Activated T-cell treated with anti-CD3 and anti-CD28 coated beads, Interleukin-2, amount 50 U/mL, for 24 hours (primary cell): Measurements from ENCODE around the gene SOX18.

ENCODE experiments used
- DNase-seq: peaks from one replicate; pipeline ENCODE4 v3.0.0-alpha.2; 2020
- H3K27ac Mint-ChIP-seq: 2 replicates; pipeline ENCODE4 v1.8.0; 2020; ENCODE audit warnings: mild to moderate bottlenecking, mixed read lengths
- H3K27me3 Mint-ChIP-seq: 2 replicates; pipeline ENCODE4 v1.8.0; 2020; ENCODE audit warnings: mixed read lengths
- H3K36me3 Mint-ChIP-seq: 2 replicates; pipeline ENCODE4 v1.8.0; 2020; ENCODE audit warnings: low read depth, mixed read lengths
- H3K4me1 Mint-ChIP-seq: 2 replicates; pipeline ENCODE4 v1.8.0; 2020; ENCODE audit warnings: low read depth, mixed read lengths
- H3K4me3 Mint-ChIP-seq: 2 replicates; pipeline ENCODE4 v1.8.0; 2020; ENCODE audit warnings: mild to moderate bottlenecking, moderate library complexity, mixed read lengths
- H3K9me3 Mint-ChIP-seq: 2 replicates; pipeline ENCODE4 v1.8.0; 2020; ENCODE audit warnings: mixed read lengths

SOX18 gene

DNA sequence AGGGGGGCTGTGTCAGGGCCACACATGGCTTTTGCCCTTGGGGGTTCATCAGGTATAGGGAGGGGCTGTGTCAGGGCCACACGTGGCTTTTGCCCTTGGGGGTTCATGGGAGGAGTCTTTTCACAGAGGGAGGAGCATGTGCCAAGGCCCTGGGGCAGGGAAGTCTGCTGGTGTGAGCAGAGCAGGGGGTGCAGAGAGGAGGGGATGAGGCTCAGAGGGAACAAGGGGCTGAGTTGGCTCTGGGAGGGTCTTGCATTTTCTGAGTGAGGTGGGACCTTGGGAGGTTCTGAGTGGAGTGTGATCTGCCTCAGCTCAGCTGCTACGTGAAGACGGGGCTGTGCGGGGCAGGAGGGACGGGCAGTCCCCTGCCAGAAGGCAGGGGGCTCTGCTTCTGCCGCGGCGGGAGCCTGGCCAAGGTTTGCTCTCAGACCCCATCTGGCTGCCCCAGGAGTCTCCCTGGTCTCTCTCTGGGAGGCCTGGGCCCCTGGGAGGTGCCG, 6.0 kb upstream of the SOX18 start:
- Mint-ChIP-seq H3K36me3 (no peaks in the 10 kb centered on the region), H3K4me1 (peaks cover 17% of the 10 kb centered on the region), H3K27me3 (peaks cover 33% of the 10 kb centered on the region), H3K27ac (no peak overlapping the region), H3K4me3 (no peak overlapping the region), H3K9me3 (no peaks in the 10 kb centered on the region)
- DNase-seq, result no peak

DNA sequence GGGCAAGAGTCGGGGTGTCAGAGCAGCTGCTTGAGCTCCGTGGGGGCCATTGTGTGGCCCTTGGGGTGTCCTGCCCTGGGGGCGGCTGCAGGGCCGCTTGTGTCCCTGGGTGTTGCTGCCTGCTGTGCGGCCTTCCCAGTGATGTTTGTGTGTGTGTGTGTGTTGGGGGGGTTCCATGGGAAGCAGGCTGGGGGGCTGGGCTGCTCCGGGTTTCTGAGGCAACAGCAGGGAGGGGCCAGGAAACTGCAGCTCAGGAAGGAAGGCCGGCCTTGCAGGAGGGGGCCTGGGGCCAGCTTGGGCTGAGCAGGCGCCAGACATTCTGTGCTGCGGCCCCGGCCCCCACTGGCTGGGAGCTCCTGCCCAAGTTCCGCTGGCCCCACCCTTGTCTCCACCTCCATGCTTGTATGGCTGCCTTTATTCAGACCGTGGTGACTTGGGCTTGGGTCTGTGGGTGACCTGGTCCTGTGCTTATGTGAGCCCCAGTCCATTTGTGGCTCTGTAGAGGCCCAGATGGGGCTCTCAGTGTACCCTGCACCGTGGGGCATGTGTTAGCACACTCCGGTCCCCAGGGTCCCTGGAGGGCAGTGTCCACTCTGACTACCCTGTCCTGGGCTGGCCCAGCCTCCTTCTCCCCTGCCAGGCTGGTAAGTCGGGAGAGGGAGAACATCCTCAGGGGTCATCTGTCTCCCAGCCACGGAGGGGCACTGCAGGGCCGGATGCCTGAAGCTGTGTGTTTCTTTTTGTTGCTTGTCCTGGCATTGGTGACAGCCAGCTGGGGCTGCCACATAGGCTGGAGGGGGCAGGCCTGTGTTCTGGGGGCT, 4.6 kb upstream of the SOX18 start:
- DNase-seq, result no peak
- H3K4me1 Mint-ChIP-seq, result peaks cover 16% of the 10 kb centered on the region
- H3K4me3 Mint-ChIP-seq, result no peak overlapping the region
- peaks cover 40% of the 10 kb centered on the region for H3K27me3 Mint-ChIP-seq
- H3K27ac Mint-ChIP-seq, result no peak overlapping the region
- no peaks in the 10 kb centered on the region for H3K9me3 Mint-ChIP-seq
- H3K36me3 Mint-ChIP-seq, result no peaks in the 10 kb centered on the region

DNA sequence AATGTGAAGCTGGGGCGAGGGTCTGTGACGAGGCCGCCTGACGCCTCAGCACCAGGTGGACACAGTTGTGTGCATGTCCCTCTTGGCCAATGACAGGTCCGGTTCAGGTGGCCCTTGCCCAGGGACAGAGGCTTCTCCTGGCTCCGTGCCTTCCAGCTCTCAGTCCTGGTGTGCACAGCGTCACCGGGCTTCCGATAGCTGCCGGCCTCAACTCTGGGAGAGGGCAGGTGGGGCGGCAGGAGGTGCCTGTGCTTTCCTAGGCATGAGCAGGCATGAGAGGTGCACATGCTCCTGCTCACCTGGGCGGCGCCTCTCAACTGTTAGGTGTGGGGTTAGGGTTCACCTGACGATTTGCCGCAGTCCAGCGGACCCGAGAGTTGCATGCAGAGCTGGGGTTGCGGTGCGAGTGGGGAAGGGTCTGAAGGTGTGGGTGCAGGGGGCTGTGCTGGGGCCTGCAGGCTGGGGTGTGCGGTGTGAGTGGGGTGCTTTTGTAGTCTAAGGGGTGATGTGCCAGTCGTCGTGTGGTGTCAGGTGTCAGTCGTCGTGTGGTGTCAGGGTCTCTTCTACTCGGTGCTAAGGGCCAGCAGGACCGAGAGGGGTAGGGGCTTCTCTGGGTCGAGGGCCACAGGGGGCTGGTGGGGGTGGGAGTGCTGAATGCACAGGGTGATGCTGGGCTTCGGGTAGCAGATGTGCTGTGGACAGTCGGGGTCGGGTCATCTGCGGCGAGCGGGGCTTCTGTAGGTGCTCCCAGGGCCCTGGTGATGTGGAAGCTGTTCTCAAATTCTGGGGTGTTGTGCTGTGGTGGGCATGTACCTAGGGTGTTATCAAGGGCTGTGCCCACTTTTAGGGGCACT, 3.8 kb upstream of the SOX18 start:
- Mint-ChIP-seq H3K4me1 (peaks cover 12% of the 10 kb centered on the region), H3K27me3 (peaks cover 42% of the 10 kb centered on the region), H3K27ac (no peak overlapping the region), H3K36me3 (no peaks in the 10 kb centered on the region), H3K4me3 (no peak overlapping the region), H3K9me3 (no peaks in the 10 kb centered on the region)
- no peak for DNase-seq

DNA sequence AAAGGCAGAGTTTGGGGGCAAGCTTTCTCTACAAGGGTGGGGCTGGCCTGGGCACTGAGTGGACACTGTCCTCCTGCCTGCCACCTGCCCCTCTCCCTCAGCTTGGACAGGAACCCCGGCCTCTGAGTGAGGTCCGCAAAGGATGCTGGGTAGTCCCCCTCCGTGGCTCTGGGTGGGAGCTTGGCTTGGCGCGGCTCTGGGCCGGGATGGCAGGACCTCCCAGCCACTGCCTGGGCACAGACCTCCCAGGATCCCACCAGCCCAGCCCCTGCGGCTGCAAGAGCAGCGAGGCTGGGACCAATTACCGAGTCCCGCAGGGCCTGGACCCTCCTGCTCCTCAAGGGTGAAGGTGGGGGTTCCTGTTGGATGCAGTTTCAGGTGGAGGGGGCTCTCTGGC, 2.9 kb upstream of the SOX18 start:
- Mint-ChIP-seq H3K27me3 (peaks cover 50% of the 10 kb centered on the region), H3K4me3 (no peak overlapping the region), H3K4me1 (peaks cover 6% of the 10 kb centered on the region), H3K27ac (no peak overlapping the region), H3K9me3 (no peaks in the 10 kb centered on the region), H3K36me3 (no peaks in the 10 kb centered on the region)
- DNase-seq, result no peak

DNA sequence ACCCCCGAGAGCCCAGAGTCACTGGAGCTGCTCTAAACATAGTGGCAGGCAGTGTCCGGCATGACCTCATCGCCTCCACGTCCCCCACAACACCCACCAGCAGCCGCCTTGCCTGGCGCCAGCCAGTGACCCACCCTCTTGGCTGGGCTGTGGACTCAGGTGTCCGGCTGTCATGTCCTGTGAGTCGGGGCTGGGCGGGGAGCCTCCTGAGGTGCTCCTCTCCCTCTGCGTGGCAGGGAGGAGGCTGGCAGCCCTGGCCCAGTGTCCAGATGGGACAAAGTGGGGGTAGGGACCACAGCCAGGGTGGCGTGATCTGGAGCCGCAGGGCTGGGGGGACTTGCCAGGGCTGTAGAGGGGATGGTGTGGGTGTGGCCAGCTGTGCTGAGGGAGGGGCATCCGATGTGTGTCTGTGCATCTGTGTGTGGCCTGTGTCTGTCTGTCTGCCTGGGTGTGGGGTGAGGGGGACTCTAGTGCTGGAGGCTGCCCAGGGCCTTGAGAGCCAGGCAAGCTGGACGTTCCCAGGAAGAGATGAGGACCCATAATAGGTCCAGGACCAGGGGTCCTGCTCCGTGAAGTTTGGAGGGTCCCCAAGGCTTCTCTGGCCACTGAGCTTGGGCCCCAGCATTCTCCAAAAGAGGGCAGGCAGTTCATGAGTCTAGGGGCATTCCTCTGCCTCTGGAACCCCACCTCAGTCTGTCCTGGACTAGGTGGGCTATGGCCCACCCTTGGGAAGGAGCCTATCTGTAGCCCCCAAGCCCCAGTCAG, 2.3 kb upstream of the SOX18 start:
- DNase-seq, result no peak
- Mint-ChIP-seq H3K4me1 (peaks cover 3% of the 10 kb centered on the region), H3K36me3 (no peaks in the 10 kb centered on the region), H3K27me3 (peaks cover 56% of the 10 kb centered on the region), H3K27ac (no peak overlapping the region), H3K4me3 (no peak overlapping the region), H3K9me3 (no peaks in the 10 kb centered on the region)

DNA sequence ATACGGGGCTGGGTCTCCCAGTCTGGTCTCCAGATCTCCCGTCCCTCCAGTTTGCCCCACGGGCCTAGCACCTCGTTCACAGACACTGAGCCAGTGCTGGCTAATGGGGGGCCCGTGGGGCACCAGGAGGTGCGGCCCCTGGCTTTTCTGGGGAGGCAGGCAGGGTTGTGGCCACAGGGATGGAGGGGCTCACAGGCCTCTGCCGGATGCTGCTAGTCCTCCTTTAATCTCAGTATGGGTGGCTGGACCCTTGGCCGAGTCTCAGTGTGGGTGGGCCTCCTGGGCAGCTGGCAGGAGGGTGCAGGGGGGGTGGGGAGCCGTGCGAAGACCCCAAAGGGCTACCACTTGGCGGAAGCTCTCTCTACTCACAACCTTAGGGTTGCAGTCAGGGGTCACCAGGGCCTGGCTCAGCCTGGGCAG, 1.6 kb upstream of the SOX18 start:
- Mint-ChIP-seq H3K4me3 (no peak overlapping the region), H3K36me3 (no peaks in the 10 kb centered on the region), H3K4me1 (peaks cover 5% of the 10 kb centered on the region), H3K9me3 (no peaks in the 10 kb centered on the region), H3K27me3 (peaks cover 63% of the 10 kb centered on the region), H3K27ac (no peak overlapping the region)
- DNase-seq, result no peak

DNA sequence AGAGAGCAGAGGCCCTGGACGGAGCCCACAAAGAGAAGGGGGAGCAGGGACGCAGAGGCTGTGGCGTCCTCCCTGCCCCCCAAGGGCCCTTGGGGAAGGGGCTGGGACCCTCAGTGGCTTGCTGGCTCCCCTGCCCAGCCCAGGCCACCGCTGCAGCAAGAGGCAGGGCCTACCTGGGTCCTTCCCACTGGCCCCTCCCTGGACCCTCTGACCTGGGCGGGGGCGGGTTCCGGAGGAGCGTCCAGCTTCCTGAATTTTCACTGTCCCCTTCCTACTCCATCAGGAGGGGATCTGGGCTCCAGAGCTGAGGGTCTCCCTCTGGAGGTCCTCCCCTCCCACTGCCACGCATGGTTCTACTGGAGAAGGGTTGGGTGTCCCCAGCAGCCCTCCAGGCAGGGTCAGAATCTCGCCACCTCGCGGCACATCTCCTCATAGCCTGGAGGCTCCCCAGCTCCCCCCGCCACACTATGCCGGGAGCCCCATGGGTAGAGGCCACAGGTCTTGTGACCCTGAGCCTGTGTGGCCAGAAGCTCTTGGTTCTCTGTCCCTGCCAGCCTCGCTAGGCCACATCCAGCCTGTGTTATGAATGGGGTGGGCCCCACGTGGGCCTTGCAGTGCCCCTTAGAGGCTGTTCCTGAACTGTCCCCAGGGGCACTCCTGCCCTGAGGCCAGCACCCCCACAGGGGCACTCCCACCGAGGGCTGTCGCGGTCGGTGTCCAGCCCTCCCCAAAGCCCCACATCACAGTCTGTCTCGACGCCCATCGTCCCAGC, 1.0 kb upstream of the SOX18 start:
- Mint-ChIP-seq H3K4me3 (no peak overlapping the region), H3K9me3 (no peaks in the 10 kb centered on the region), H3K4me1 (peaks cover 7% of the 10 kb centered on the region), H3K27ac (no peak overlapping the region), H3K36me3 (no peaks in the 10 kb centered on the region), H3K27me3 (peaks cover 68% of the 10 kb centered on the region)
- no peak for DNase-seq

DNA sequence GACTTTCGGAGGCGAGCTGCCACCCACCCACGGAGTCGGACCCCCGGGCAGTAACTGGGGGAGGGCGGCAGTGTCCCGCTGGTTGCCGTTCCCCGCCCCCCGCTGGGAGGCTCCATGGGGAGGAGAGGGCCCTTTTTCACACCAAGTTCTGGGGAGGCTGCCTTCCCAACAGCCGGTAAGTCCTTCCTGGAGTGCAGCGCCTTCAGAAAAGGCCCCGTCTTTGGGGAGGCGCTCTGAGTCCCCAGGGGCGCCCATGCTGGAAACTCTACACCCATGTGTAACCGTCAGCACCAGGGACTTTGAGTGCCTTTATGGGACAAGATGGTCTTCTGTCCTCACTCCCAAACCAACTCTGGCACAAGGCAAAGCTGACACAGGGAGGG, 430 bp upstream of the SOX18 start:
- Mint-ChIP-seq H3K27ac (no peak overlapping the region), H3K9me3 (no peaks in the 10 kb centered on the region), H3K36me3 (no peaks in the 10 kb centered on the region), H3K27me3 (peaks cover 66% of the 10 kb centered on the region), H3K4me3 (peak overlapping the region; percentile 25), H3K4me1 (peaks cover 7% of the 10 kb centered on the region)
- DNase-seq, result no peak

DNA sequence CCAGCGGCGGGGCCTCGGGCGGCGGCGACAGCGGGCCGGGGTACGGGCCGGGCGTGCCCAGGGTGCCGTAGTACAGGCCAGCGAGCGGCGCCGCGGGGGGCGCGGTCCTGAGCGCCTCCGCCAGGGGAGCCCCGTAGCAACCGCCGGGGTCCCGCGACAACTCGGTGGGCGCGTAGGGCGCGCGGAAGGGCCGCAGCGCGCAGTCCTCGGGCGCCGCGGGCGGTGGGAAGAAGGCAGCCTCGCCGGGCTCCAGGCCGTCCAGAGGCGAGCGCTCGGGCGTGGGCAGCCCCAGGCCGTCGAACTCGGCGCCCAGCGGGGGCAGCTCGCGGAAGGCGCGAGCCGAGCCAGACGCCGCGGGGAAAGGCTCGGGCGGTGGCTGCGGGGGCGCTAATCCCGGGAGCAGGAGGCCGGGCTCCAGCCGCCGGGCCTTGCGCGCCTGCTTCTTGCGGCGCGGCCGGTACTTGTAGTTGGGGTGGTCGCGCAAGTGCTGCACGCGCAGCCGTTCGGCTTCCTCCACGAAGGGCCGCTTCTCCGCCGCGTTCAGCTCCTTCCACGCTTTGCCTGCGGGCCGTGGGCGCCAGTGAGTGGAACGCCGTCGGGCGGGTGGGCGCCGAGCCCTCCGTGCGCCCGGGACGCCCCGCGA, 916 bp downstream of the SOX18 start:
- Mint-ChIP-seq H3K27me3 (peaks cover 64% of the 10 kb centered on the region), H3K4me1 (peaks cover 7% of the 10 kb centered on the region), H3K36me3 (no peaks in the 10 kb centered on the region), H3K27ac (no peak overlapping the region), H3K9me3 (no peaks in the 10 kb centered on the region), H3K4me3 (no peak overlapping the region)
- no peak for DNase-seq

DNA sequence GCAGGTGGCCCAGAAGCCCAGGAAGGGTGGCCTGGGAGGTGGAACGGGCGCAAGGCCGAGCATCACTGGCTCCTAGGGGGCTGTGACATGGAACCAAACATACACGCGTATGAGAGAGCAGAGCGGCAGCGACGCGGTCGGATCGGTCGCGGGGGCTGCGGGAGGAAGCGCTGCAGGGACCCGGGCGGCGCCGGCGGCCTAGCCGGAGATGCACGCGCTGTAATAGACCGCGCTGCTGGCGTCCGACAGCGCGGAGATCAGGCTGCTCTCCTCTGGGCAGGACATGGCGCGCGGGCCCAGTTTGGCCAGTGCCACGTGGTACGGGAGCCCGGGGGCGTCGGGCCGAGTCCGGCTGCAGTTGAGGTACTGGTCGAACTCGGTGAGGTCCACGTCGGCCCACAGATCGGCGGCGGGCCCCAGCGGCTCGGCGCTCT, 1.5 kb downstream of the SOX18 start:
- Mint-ChIP-seq H3K27ac (no peak overlapping the region), H3K4me3 (no peak overlapping the region), H3K36me3 (no peaks in the 10 kb centered on the region), H3K4me1 (peaks cover 7% of the 10 kb centered on the region), H3K27me3 (peaks cover 58% of the 10 kb centered on the region), H3K9me3 (no peaks in the 10 kb centered on the region)
- DNase-seq, result no peak

DNA sequence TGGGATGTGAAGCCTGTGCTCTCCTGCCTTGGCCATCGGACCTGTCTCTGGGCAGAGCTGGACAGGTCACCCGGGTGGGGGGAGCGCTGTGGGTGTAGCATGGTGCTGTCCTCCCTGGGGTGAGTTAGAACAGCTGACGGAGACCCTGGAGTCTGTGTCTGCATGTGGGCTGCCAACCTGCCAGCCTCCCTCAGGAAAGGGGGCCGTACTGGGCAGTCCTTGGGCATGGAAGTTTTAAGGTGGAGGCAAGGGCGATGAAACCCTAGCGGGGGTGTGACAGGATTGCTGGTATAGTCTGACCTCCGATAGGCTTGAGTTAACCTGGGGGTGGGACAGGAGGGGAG, 2.4 kb downstream of the SOX18 start:
- H3K27me3 Mint-ChIP-seq, result peaks cover 52% of the 10 kb centered on the region
- H3K9me3 Mint-ChIP-seq, result no peaks in the 10 kb centered on the region
- peaks cover 9% of the 10 kb centered on the region for H3K4me1 Mint-ChIP-seq
- no peak for DNase-seq
- H3K4me3 Mint-ChIP-seq, result no peak overlapping the region
- H3K36me3 Mint-ChIP-seq, result no peaks in the 10 kb centered on the region
- H3K27ac Mint-ChIP-seq, result no peak overlapping the region

DNA sequence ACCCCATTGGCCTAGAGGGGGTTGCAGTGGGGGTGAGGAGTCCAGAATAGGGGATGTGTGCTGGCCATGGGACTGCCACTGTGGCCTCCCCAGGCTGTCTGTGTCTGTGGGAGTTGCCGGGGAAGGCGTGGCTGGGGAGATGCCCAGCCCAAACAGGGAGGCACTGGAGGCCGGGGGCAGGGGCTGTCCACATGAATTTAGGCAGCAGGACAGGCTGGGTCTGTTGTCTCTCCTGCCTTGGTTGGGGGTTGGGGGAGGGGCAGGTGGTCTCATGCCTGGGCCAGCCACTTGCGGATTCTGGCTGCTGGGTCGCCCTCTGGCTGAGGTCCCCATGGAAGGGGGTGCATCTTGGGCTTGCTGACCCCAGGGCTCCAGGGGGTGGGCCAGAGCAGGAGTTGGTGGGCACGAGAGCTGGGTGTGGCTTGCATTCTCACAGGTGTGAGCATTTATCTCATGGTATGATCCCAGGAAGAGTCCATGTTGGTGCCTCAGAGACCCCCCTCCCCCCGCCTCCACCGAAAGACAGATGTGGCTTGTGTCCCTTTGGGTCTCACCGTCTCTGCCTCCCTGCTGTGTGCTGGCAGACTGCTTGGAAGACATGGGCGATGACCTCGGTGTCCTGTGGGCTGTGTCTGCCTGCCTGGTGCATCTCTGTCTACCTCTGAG, 4.0 kb downstream of the SOX18 start:
- peaks cover 38% of the 10 kb centered on the region for H3K27me3 Mint-ChIP-seq
- no peak for DNase-seq
- H3K36me3 Mint-ChIP-seq, result no peaks in the 10 kb centered on the region
- H3K9me3 Mint-ChIP-seq, result no peaks in the 10 kb centered on the region
- no peak overlapping the region for H3K27ac Mint-ChIP-seq
- no peak overlapping the region for H3K4me3 Mint-ChIP-seq
- H3K4me1 Mint-ChIP-seq, result peaks cover 16% of the 10 kb centered on the region

DNA sequence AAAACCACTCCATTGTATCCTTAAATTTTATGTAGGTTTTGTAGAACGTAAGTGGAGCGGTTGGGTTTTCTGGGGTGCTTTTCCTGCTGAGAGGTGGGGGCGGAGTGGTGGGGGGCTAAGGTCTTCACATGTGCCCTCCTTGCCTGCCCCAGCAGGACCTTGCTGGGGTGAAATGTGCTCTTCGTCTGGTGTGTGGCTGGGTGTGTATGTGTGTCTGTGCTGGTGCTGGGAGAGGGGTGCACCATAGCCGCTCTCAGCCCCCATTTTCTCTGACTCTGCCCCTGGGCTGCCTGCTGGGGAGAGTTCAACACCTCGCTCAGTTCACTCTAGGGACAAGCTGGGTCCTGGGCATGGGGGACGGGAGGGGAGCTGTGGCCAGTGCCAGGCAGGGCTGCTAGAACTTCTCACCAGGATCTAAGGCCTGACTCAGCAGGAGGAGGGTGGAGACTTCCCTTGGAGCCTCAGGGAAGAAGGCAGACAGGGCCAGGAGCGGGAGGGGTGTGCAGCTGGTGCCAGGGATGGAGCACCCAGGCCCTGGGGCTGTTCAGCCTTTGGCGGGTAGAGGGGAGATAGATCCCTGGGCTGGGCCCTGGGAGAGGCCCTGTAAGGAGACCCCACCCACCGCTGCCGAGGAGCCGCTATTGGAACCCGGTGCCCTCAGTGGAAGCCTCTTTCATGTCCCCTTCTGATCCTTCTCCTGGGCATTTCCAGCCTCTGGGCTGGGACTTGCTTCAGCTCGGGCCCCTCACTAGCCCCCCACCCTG, 4.8 kb downstream of the SOX18 start:
- H3K27ac Mint-ChIP-seq, result no peak overlapping the region
- no peak for DNase-seq
- no peaks in the 10 kb centered on the region for H3K36me3 Mint-ChIP-seq
- H3K27me3 Mint-ChIP-seq, result peaks cover 32% of the 10 kb centered on the region
- H3K4me3 Mint-ChIP-seq, result no peak overlapping the region
- no peaks in the 10 kb centered on the region for H3K9me3 Mint-ChIP-seq
- peaks cover 22% of the 10 kb centered on the region for H3K4me1 Mint-ChIP-seq
